Bronchial epithelial cell (primary cell): ENCODE results near the gene DPP10. TPM values are rescaled to one million over a fixed set of nuclear protein-coding genes. Genes with fewer than 3 reads are reported as not detected.

ENCODE experiments used
- DNase-seq: peaks from one replicate; pipeline ENCODE4 v3.0.0-alpha.2; 2010; ENCODE audit warnings: low read depth
- FAIRE-seq: peaks from 2 replicates; lab custom pipeline; 2011; peaks lifted over from hg19 to GRCh38; lab: Jason Lieb, UNC
- H3K27me3 ChIP-seq: 2 replicates; pipeline ENCODE4 v1.5.1; 2011; ENCODE audit warnings: low read length; ENCODE audit not compliant: control insufficient read depth, insufficient read depth
- H3K36me3 ChIP-seq: 2 replicates; pipeline ENCODE4 v1.5.1; 2011; ENCODE audit warnings: low read length; ENCODE audit not compliant: control insufficient read depth, insufficient read depth
- H3K4me3 ChIP-seq: 2 replicates; pipeline ENCODE4 v1.5.1; 2011; ENCODE audit warnings: mild to moderate bottlenecking, low read depth, low read length, control low read depth
- CTCF ChIP-seq: IDR thresholded peaks from 2 replicates; pipeline ENCODE4 v1.5.1; 2011; ENCODE audit warnings: mild to moderate bottlenecking, moderate library complexity, low read length, control low read depth, inconsistent platforms; ENCODE audit not compliant: insufficient read depth, severe bottlenecking
- total RNA-seq: library from RNA; depleted of rRNA; stranded (reverse); fragments of >200 nt; gene quantifications from 2 replicates; pipeline ENCODE4 v1.2.1, GENCODE V29; 2014

DPP10 gene
- total RNA-seq, 1 donor from 2014 or later, result 0.26 TPM

- TF ChIP-seq CTCF, result no peak
- no peaks in the 10 kb centered on the region for H3K36me3 ChIP-seq
- H3K27me3 ChIP-seq, result no peaks in the 10 kb centered on the region
- no peak for DNase-seq
- H3K4me3 ChIP-seq, result no peak overlapping the region
- no peak for FAIRE-seq
These were observed 417.5 kb downstream of the DPP10 start for GRCh38 chr2:114859726-114860510.

DNA sequence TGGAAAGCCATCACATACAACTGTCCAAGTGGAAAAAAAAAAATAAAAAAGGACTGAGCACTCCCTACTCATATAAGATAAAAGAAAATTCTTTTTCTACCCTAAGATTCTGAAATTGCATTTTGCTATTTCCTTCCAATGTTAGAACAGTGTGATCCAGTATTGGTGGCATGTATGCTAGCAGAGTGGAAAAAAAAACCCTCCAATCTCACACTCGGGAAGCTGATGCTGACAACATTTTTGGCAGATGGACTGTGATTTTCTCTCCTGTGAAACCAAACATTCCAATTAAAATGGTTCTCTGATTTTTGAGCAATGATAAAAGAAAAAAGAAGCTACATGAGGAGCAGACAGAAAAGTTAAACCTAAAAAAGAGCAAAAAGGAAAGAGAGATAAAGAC, 419.8 kb downstream of the DPP10 start:
- no peaks in the 10 kb centered on the region for H3K27me3 ChIP-seq
- no peak for DNase-seq
- H3K4me3 ChIP-seq, result no peak overlapping the region
- FAIRE-seq, result no peak
- no peaks in the 10 kb centered on the region for H3K36me3 ChIP-seq
- no peak for TF ChIP-seq CTCF

GRCh38 chr2:114864901-114865300, 422.5 kb downstream of the DPP10 start:
- Histone ChIP-seq H3K27me3 (no peaks in the 10 kb centered on the region), H3K4me3 (no peak overlapping the region), H3K36me3 (no peaks in the 10 kb centered on the region)
- DNase-seq, result no peak
- FAIRE-seq, result no peak
- no peak for TF ChIP-seq CTCF

- Histone ChIP-seq H3K36me3 (no peaks in the 10 kb centered on the region), H3K27me3 (no peaks in the 10 kb centered on the region), H3K4me3 (no peak overlapping the region)
- DNase-seq (no peak), FAIRE-seq (no peak)
- TF ChIP-seq CTCF, result no peak
These were observed 437.6 kb downstream of the DPP10 start for GRCh38 chr2:114880046-114880445.

DNA sequence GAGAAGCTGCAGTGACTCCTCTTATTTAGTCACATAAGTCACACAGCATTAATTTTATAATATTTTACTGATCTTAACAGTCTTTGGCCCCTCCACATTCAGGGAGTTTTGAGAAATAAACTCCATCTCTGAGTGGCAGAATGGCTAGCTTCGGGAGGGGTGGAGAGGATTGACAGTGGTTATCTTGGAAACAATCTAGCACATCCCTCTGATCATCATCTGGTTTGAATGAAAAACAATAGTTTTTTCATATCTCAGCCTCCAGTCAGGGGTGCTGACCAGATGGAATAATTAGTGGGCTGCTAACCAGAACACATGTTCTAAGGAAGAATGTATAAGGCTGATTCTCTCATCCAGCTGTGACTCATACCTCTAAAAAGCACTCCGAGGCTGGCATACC, 477.5 kb downstream of the DPP10 start:
- no peak for DNase-seq
- Histone ChIP-seq H3K27me3 (no peaks in the 10 kb centered on the region), H3K4me3 (no peak overlapping the region), H3K36me3 (no peaks in the 10 kb centered on the region)
- FAIRE-seq, result no peak
- no peak for TF ChIP-seq CTCF

- DNase-seq (no peak), FAIRE-seq (no peak)
- no peak for TF ChIP-seq CTCF
- Histone ChIP-seq H3K27me3 (no peaks in the 10 kb centered on the region), H3K36me3 (no peaks in the 10 kb centered on the region), H3K4me3 (no peak overlapping the region)
These were observed 479.6 kb downstream of the DPP10 start for GRCh38 chr2:114922076-114922475.
